Measurements from ENCODE around the gene GIGYF2. TPM values are rescaled to one million over a fixed set of nuclear protein-coding genes. Genes with fewer than 3 reads are reported as not detected.
"Not testable (repeated sequence)": the region's sequence is repeated elsewhere in the genome, so short reads cannot be mapped to it uniquely, and the experiment has no call there.

Gene GIGYF2
- polyA plus RNA-seq, 1 of the 3 experiments (the other 2 are of a cell fraction): 12.8 TPM

GRCh38 chr2:232850039-232850438, 152.9 kb downstream of the GIGYF2 start:
- Histone ChIP-seq H2AFZ (ENCODE audit: low read depth) (no peak overlapping the region), H3K9me2 (no peaks in the 10 kb centered on the region), H3K9ac (no peak overlapping the region), H3K36me3 (replicated peaks in 1 of 2; ENCODE audit: control insufficient read depth in 1 of 2, insufficient read depth in 2 of 2, low read length in 1 of 2) (peaks cover 54 to 59% of the 10 kb centered on the region in 2 experiments), H3K4me1 (ENCODE audit: control insufficient read depth in 1 of 2, insufficient read depth in 2 of 2, low read depth in 1 of 2, low read length in 1 of 2) (peaks cover 0 to 9% of the 10 kb centered on the region in 2 experiments; a peak in 1 of 4 replicates), H4K20me1 (ENCODE audit: insufficient read depth) (no peaks in the 10 kb centered on the region), H3K27ac (ENCODE audit: low read depth in 2 of 2, low read length in 1 of 2) (no peak overlapping the region), H3F3A (replicated peaks; ENCODE audit: insufficient read depth) (peaks cover 9% of the 10 kb centered on the region), H3K79me2 (ENCODE audit: insufficient read depth) (no peaks in the 10 kb centered on the region), H3K27me3 (ENCODE audit: insufficient read depth) (no peaks in the 10 kb centered on the region), H3K4me2 (no peak overlapping the region), H3K9me3 (no peaks in the 10 kb centered on the region), H3K4me3 (ENCODE audit: low read depth in 2 of 2, low read length in 1 of 2) (no peak overlapping the region)
- TF ChIP-seq NFIC (IDR thresholded peaks at IDR 0.05; ENCODE audit: borderline replicate concordance) (no peak), ELF1 (IDR thresholded peaks at IDR 0.05) (no peak), FOXJ3 (CRISPR knock-in tag; IDR thresholded peaks at IDR 0.05) (no peak), EZH2phosphoT487 (IDR thresholded peaks at IDR 0.05; ENCODE audit: borderline replicate concordance, low read depth) (no peak), USF1 (IDR thresholded peaks at IDR 0.05; ENCODE audit: borderline replicate concordance, low read depth) (no peak), RXRA (IDR thresholded peaks at IDR 0.05; ENCODE audit: borderline replicate concordance, low read depth) (no peak), RAD21 (IDR thresholded peaks at IDR 0.05; ENCODE audit: low read length) (no peak), MXI1 (IDR thresholded peaks at IDR 0.05; ENCODE audit: low read depth, low read length) (no peak), IRF3 (IDR thresholded peaks at IDR 0.05; ENCODE audit: low read depth, low read length) (no peak), SIN3A (IDR thresholded peaks at IDR 0.05; ENCODE audit: borderline replicate concordance, low read depth, low read length) (no peak), GABPA (IDR thresholded peaks at IDR 0.05; ENCODE audit: low read depth) (no peak), PBX3 (IDR thresholded peaks at IDR 0.05) (no peak), NRF1 (IDR thresholded peaks at IDR 0.05; ENCODE audit: low read depth, low read length) (no peak)
- 94% methylated on average over 3 of the region's 3 CpGs for WGBS (ENCODE audit: low lambda C conversion rate)
- ChIA-PET POLR2A (no interaction called here), CTCF (no interaction called here)
- no peak for DNase-seq

GRCh38 chr2:232852081-232852480, 154.9 kb downstream of the GIGYF2 start:
- H3K4me1 ChIP-seq (ENCODE audit: control insufficient read depth in 1 of 2, insufficient read depth in 2 of 2, low read depth in 1 of 2, low read length in 1 of 2); H2AFZ ChIP-seq (ENCODE audit: low read depth); DNase-seq; H3K79me2 ChIP-seq (ENCODE audit: insufficient read depth); H3K4me2 ChIP-seq; H3K4me3 ChIP-seq (ENCODE audit: low read depth in 2 of 2, low read length in 1 of 2); H3K27me3 ChIP-seq (ENCODE audit: insufficient read depth); H3K27ac ChIP-seq (ENCODE audit: low read depth in 2 of 2, low read length in 1 of 2); H3K9ac ChIP-seq; H3F3A ChIP-seq (replicated peaks; ENCODE audit: insufficient read depth); H4K20me1 ChIP-seq (ENCODE audit: insufficient read depth); H3K9me3 ChIP-seq; H3K9me2 ChIP-seq; POLR2A ChIA-PET: not testable (repeated sequence)
- WGBS (ENCODE audit: low lambda C conversion rate): 89% methylated on average over 11 of the region's 11 CpGs
- CTCF ChIA-PET: interaction anchor here (1.0 to 4.2 kb wide), 7 partner anchors 15 to 403 kb away, joined by 3 to 20 read pairs (median 5); partner anchors contain the start of gene ATG16L1
- peaks cover 44 to 50% of the 10 kb centered on the region in 2 experiments for H3K36me3 ChIP-seq (replicated peaks in 1 of 2; ENCODE audit: control insufficient read depth in 1 of 2, insufficient read depth in 2 of 2, low read length in 1 of 2)
